ENCODE measurements around the gene WDR77.
A peak's percentile ranks its signal among the peaks of the same experiment; 100 is the strongest.

WDR77 gene

DNA sequence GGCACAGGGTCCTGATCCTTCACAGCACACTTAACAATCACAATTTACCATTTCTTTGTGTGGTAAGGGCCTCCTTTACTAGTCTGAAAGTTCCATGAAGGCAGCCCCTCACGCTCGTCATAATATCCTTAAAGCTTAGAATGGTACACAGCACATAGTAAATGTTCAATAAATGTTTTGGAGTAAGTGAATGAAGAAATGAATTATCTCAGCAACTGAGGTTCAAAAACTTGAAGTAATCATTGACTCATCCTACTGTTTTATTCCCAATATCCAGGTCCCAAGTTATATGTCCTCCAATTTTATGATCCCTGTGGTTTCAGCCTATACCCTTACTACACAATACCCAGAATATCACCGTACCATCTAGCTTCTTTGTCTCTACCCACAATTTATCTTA is 22.5 kb upstream of the WDR77 start:
- no peak for TF ChIP-seq TAF1 (IDR thresholded peaks at IDR 0.05; ENCODE audit: low read depth, low read length)
- TF ChIP-seq PAX5 (IDR thresholded peaks at IDR 0.05; ENCODE audit: insufficient read depth, low read length, severe bottlenecking), result no peak
- TF ChIP-seq POLR2AphosphoS5 (IDR thresholded peaks at IDR 0.05; ENCODE audit: low read depth, low read length), result no peak
- TF ChIP-seq POU2F2 (IDR thresholded peaks at IDR 0.05; ENCODE audit: low read depth, low read length), result no peak
- no peak for TF ChIP-seq SPI1 (IDR thresholded peaks at IDR 0.05; ENCODE audit: low read depth, low read length)
- no peak for TF ChIP-seq POLR2A (IDR thresholded peaks at IDR 0.05; ENCODE audit: low read depth, low read length)
- FAIRE-seq, result no peak
- DNase-seq (ENCODE audit: insufficient read length, low spot score), result no peak

GRCh38 chr1:111471012-111471411 is 22.0 kb upstream of the WDR77 start:
- FAIRE-seq, result peak; percentile 35
- TF ChIP-seq SPI1 (IDR thresholded peaks at IDR 0.05; ENCODE audit: low read depth, low read length) (peak; percentile 7; the same call in 1 of the 2 replicates), TAF1 (IDR thresholded peaks at IDR 0.05; ENCODE audit: low read depth, low read length) (no peak)
- DNase-seq (ENCODE audit: insufficient read length, low spot score), result no peak

GRCh38 chr1:111470596-111470995 is 21.5 kb upstream of the WDR77 start:
- DNase-seq (ENCODE audit: insufficient read length, low spot score), result no peak
- TF ChIP-seq POU2F2 (IDR thresholded peaks at IDR 0.05; ENCODE audit: low read depth, low read length) (no peak), POLR2A (IDR thresholded peaks at IDR 0.05; ENCODE audit: low read depth, low read length) (no peak), POLR2AphosphoS5 (IDR thresholded peaks at IDR 0.05; ENCODE audit: low read depth, low read length) (no peak), PAX5 (IDR thresholded peaks at IDR 0.05; ENCODE audit: insufficient read depth, low read length, severe bottlenecking) (no peak), SPI1 (IDR thresholded peaks at IDR 0.05; ENCODE audit: low read depth, low read length) (no peak), TAF1 (IDR thresholded peaks at IDR 0.05; ENCODE audit: low read depth, low read length) (no peak)
- peak; percentile 43 for FAIRE-seq

- peak; percentile 60 for FAIRE-seq
- TF ChIP-seq SPI1 (IDR thresholded peaks at IDR 0.05; ENCODE audit: low read depth, low read length) (no peak), POLR2AphosphoS5 (IDR thresholded peaks at IDR 0.05; ENCODE audit: low read depth, low read length) (no peak), TAF1 (IDR thresholded peaks at IDR 0.05; ENCODE audit: low read depth, low read length) (no peak), PAX5 (IDR thresholded peaks at IDR 0.05; ENCODE audit: insufficient read depth, low read length, severe bottlenecking) (no peak), POU2F2 (IDR thresholded peaks at IDR 0.05; ENCODE audit: low read depth, low read length) (no peak), POLR2A (IDR thresholded peaks at IDR 0.05; ENCODE audit: low read depth, low read length) (no peak)
- no peak for DNase-seq (ENCODE audit: insufficient read length, low spot score)
Measured at GRCh38 chr1:111469539-111469938, 20.5 kb upstream of the WDR77 start.

- DNase-seq (ENCODE audit: insufficient read length, low spot score) (no peak), FAIRE-seq (no peak)
- TF ChIP-seq SPI1 (IDR thresholded peaks at IDR 0.05; ENCODE audit: low read depth, low read length), result no peak
Measured at GRCh38 chr1:111468717-111469100, 19.7 kb upstream of the WDR77 start.

- FAIRE-seq (peak; percentile 51), DNase-seq (ENCODE audit: insufficient read length, low spot score) (no peak)
- no peak for TF ChIP-seq POU2F2 (IDR thresholded peaks at IDR 0.05; ENCODE audit: low read depth, low read length)
- TF ChIP-seq SPI1 (IDR thresholded peaks at IDR 0.05; ENCODE audit: low read depth, low read length), result no peak
- TF ChIP-seq POLR2A (IDR thresholded peaks at IDR 0.05; ENCODE audit: low read depth, low read length), result no peak
- TF ChIP-seq TAF1 (IDR thresholded peaks at IDR 0.05; ENCODE audit: low read depth, low read length), result no peak
- no peak for TF ChIP-seq POLR2AphosphoS5 (IDR thresholded peaks at IDR 0.05; ENCODE audit: low read depth, low read length)
- no peak for TF ChIP-seq PAX5 (IDR thresholded peaks at IDR 0.05; ENCODE audit: insufficient read depth, low read length, severe bottlenecking)
Measured at GRCh38 chr1:111467865-111468716, 19.0 kb upstream of the WDR77 start.

DNA sequence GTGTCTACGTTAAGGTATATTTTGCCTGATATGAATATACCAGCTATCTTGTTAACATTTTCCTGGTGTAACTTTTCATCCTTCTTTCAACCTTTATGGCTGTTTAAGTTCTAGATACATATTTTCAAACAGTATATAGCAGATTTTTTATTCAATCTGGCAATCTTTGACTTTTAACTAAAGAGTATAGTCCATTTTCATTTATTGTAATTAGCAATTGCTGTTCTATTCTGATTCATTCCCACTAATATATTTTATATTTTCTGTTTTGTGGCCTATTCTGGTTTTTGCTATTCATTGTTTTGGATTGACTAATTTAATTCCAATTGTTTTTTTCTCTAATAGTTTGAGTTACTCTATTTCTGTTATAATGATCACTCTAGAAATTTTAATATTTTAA is 17.4 kb upstream of the WDR77 start:
- no peak for DNase-seq (ENCODE audit: insufficient read length, low spot score)
- TF ChIP-seq TAF1 (IDR thresholded peaks at IDR 0.05; ENCODE audit: low read depth, low read length) (no peak), POU2F2 (IDR thresholded peaks at IDR 0.05; ENCODE audit: low read depth, low read length) (no peak), SPI1 (IDR thresholded peaks at IDR 0.05; ENCODE audit: low read depth, low read length) (no peak), POLR2A (IDR thresholded peaks at IDR 0.05; ENCODE audit: low read depth, low read length) (no peak), PAX5 (IDR thresholded peaks at IDR 0.05; ENCODE audit: insufficient read depth, low read length, severe bottlenecking) (no peak), POLR2AphosphoS5 (IDR thresholded peaks at IDR 0.05; ENCODE audit: low read depth, low read length) (no peak)
- FAIRE-seq, result no peak

- no peak for FAIRE-seq
- no peak for TF ChIP-seq POU2F2 (IDR thresholded peaks at IDR 0.05; ENCODE audit: low read depth, low read length)
- TF ChIP-seq PAX5 (IDR thresholded peaks at IDR 0.05; ENCODE audit: insufficient read depth, low read length, severe bottlenecking), result no peak
- TF ChIP-seq TAF1 (IDR thresholded peaks at IDR 0.05; ENCODE audit: low read depth, low read length), result no peak
- no peak for DNase-seq (ENCODE audit: insufficient read length, low spot score)
Measured at GRCh38 chr1:111465754-111466153, 16.7 kb upstream of the WDR77 start.

GRCh38 chr1:111463029-111463683 is 14.1 kb upstream of the WDR77 start:
- no peak for DNase-seq (ENCODE audit: insufficient read length, low spot score)

More at GRCh38 chr1:111463029-111463683, 14.1 kb upstream of the WDR77 start:
- TF ChIP-seq POU2F2 (IDR thresholded peaks at IDR 0.05; ENCODE audit: low read depth, low read length), result no peak
- TF ChIP-seq PAX5 (IDR thresholded peaks at IDR 0.05; ENCODE audit: insufficient read depth, low read length, severe bottlenecking), result no peak
- peak; percentile 43; the same call in 1 of the 2 replicates for TF ChIP-seq POLR2AphosphoS5 (IDR thresholded peaks at IDR 0.05; ENCODE audit: low read depth, low read length)
- TF ChIP-seq POLR2A (IDR thresholded peaks at IDR 0.05; ENCODE audit: low read depth, low read length), result 0 out of 2 replicates have a peak, but pooled peaks have one; percentile 30
- no peak for FAIRE-seq

Data from GM12891 (cell line).